Panc1 (cell line): ENCODE results near the gene KRT78. TPM values are rescaled to one million over a fixed set of nuclear protein-coding genes. Genes with fewer than 3 reads are reported as not detected.
A peak's percentile ranks its signal among the peaks of the same experiment; 100 is the strongest.

Source experiments
- ATAC-seq: fragments of 200-7000 bp; cut with Tn5 transposase; 2 replicates; pipeline ENCODE4 v1.9.1; 2020; ENCODE audit warnings: mild to moderate bottlenecking, moderate library complexity
- Bru-seq: library from RNA; stranded (reverse); fragments of 400-500 nt; gene quantifications from one replicate; lab custom pipeline; 2021; lab: Mats Ljungman, UMichigan
- BruChase-seq, 2 experiments: library from RNA; stranded (reverse); fragments of 400-500 nt; gene quantifications; one replicate each; lab custom pipeline; 2021; lab: Mats Ljungman, UMichigan
- BruUV-seq: library from RNA; stranded (reverse); fragments of 400-500 nt; replicated peaks from 2 replicates; lab custom pipeline; 2021; lab: Mats Ljungman, UMichigan
- CTCF ChIA-PET: fragments of 300-600 bp; sonication (Branson Sonifier 250); formaldehyde crosslinking; loops from one replicate; lab custom pipeline; 2022; ENCODE audit warnings: antibody characterized with exemption; lab: Charles Lee
- POLR2A ChIA-PET: fragments of 300-600 bp; sonication (Branson Sonifier 250); formaldehyde crosslinking; loops from one replicate; lab custom pipeline; 2022; ENCODE audit warnings: antibody characterized with exemption; lab: Charles Lee
- DNase-seq: peaks from one replicate; pipeline ENCODE4 v3.0.0-alpha.2; 2010; ENCODE audit warnings: low read depth, low spot score
- H3K27ac ChIP-seq: 2 replicates; pipeline ENCODE4 v1.5.1; 2011; ENCODE audit warnings: mild to moderate bottlenecking, low read length, inconsistent platforms
- H3K27me3 ChIP-seq: fragments of 200-500 bp; sonication (Bioruptor generic); 2 replicates; pipeline ENCODE4 v1.6.0; 2014; ENCODE audit warnings: low read length, inconsistent platforms; ENCODE audit not compliant: control insufficient read depth, insufficient read depth
- H3K36me3 ChIP-seq: fragments of 200-500 bp; sonication (Bioruptor generic); 2 replicates; pipeline ENCODE4 v1.5.1; 2014; ENCODE audit warnings: inconsistent platforms, mild to moderate bottlenecking, low read length, moderate library complexity; ENCODE audit not compliant: control insufficient read depth, insufficient read depth
- H3K4me1 ChIP-seq: 2 replicates; pipeline ENCODE4 v1.5.1; 2011; ENCODE audit warnings: inconsistent platforms, mild to moderate bottlenecking, low read length, moderate library complexity; ENCODE audit not compliant: control insufficient read depth, insufficient read depth
- H3K4me3 ChIP-seq, 2 experiments: 2 replicates each; pipeline ENCODE4 v1.5.1; 2011 to 2012; ENCODE audit warnings: low read depth in 2 of 2, low read length in 2 of 2, mild to moderate bottlenecking in 2 of 2, inconsistent platforms in 1 of 2, moderate library complexity in 1 of 2
- H3K9me3 ChIP-seq: fragments of 200-500 bp; sonication (Bioruptor generic); 2 replicates; pipeline ENCODE4 v1.5.1; 2014; ENCODE audit warnings: low read depth, mild to moderate bottlenecking, inconsistent platforms, low read length, moderate library complexity; ENCODE audit not compliant: control insufficient read depth, insufficient read depth
- CTCF ChIP-seq: fragments of 450-650 bp; IDR thresholded peaks from 2 replicates; pipeline ENCODE4 v1.5.1; 2017; ENCODE audit warnings: mild to moderate bottlenecking
- POLR2AphosphoS5 ChIP-seq: IDR thresholded peaks from 2 replicates; pipeline ENCODE4 v1.6.1; 2012; ENCODE audit warnings: mild to moderate bottlenecking, low read depth, low read length, moderate library complexity
- REST ChIP-seq, 2 experiments: IDR thresholded peaks; 2 replicates each; pipeline ENCODE4 v1.6.1; 2011 to 2012; ENCODE audit warnings: low read depth in 2 of 2, control low read depth in 1 of 2, low read length in 1 of 2, mild to moderate bottlenecking in 1 of 2, moderate library complexity in 1 of 2; ENCODE audit not compliant: insufficient read depth in 1 of 2
- SIN3A ChIP-seq: IDR thresholded peaks from 2 replicates; pipeline ENCODE4 v1.6.1; 2012; ENCODE audit warnings: low read depth, mild to moderate bottlenecking, low read length, moderate library complexity, borderline replicate concordance; ENCODE audit not compliant: insufficient read depth
- TCF7L2 ChIP-seq: IDR thresholded peaks from 2 replicates; pipeline ENCODE4 v1.6.1; 2011; ENCODE audit warnings: mild to moderate bottlenecking, low read depth, low read length, inconsistent platforms
- in situ Hi-C: cut with HindIII; loops from 2 replicates; pipeline ENCODE4 v1.10.0; 2016; ENCODE audit warnings: low sequenced_read_pairs, low pct_unique_long_range_greater_than_20kb
- intact Hi-C: fragments of 100-400 bp; cut with micrococcal nuclease; formaldehyde crosslinking; loops from one replicate; pipeline ENCODE4 v1.10.0; 2022; ENCODE audit not compliant: unreplicated experiment
- long read RNA-seq: library from polyadenylated mRNA; unstranded; transcript quantifications from one replicate; pipeline ENCODE4 v2.0.0, GENCODE V29; 2021; ENCODE audit not compliant: unreplicated experiment
- polyA plus RNA-seq: library from polyadenylated mRNA; unstranded; fragments of >200 nt; gene quantifications from one replicate; pipeline ENCODE4 v1.2.1, GENCODE V29; 2012; ENCODE audit warnings: missing spikeins; ENCODE audit not compliant: insufficient read length
- total RNA-seq: library from RNA; stranded (reverse); gene quantifications from one replicate; pipeline ENCODE4 v1.2.1, GENCODE V29; 2021; ENCODE audit not compliant: unreplicated experiment

Gene KRT78
- total RNA-seq (not detected), Bru-seq, nascent RNA (percentile 7 among the genes with signal in this experiment), BruChase-seq, experiment 1, labeled RNA remaining after a 2-hour chase (percentile 7 among the genes with signal in this experiment), BruChase-seq, experiment 2, labeled RNA remaining after a 6-hour chase (percentile 8 among the genes with signal in this experiment)
- not detected for polyA plus RNA-seq
- long read RNA-seq: 0 reads

GRCh38 chr12:52848661-52849255 lies at the start of gene KRT78:
TSS of gene KRT78 (minus strand) at chr12:52848994. CDS start at chr12:52848930, 64 bp downstream.
- H3K4me1 ChIP-seq: no peaks in the 10 kb centered on the region
- no TSS peak for BruUV-seq
- no peak within 1 kb of the TSS for H3K4me3 ChIP-seq
- DNase-seq (no peak), ATAC-seq (no peak)
- TF ChIP-seq SIN3A (no peak), CTCF (no peak), REST (IDR thresholded peaks at IDR 0.05; ENCODE audit: insufficient read depth in 1 of 2, low read depth in 2 of 2, low read length in 1 of 2) (no peak), TCF7L2 (no peak), POLR2AphosphoS5 (no peak)
- intact Hi-C loops (no loop called here), in situ Hi-C loops (no loop called here)
- no peaks in the 10 kb centered on the region for H3K36me3 ChIP-seq
- ChIA-PET POLR2A (no interaction called here), CTCF (no interaction called here)
- H3K9me3 ChIP-seq: no peaks in the 10 kb centered on the region
- no peaks in the 10 kb centered on the region for H3K27me3 ChIP-seq
- no peak within 1 kb of the TSS for H3K27ac ChIP-seq

GRCh38 chr12:52896190-52897100 lies 47.7 kb upstream of the KRT78 start:
- Histone ChIP-seq H3K36me3 (peaks cover 15% of the 10 kb centered on the region), H3K4me1 (peaks cover 57% of the 10 kb centered on the region), H3K27ac (peak overlapping the region; percentile 73), H3K27me3 (no peaks in the 10 kb centered on the region), H3K9me3 (no peaks in the 10 kb centered on the region), H3K4me3 (peak overlapping the region in 1 of 2 experiments; percentile 1; a peak in 1 of 4 replicates)
- intact Hi-C loops: no loop called here
- POLR2A ChIA-PET: interaction anchor here (0.5 to 1.7 kb wide), 9 partner anchors 9 to 679 kb away, joined by 3 to 6 read pairs (median 4); partner anchors contain the start of genes KRT18 and KRT8
- CTCF ChIA-PET: interaction anchor here (0.6 to 2.7 kb wide), 4 partner anchors 81 to 753 kb away, joined by 3 to 18 read pairs (median 6); no protein-coding TSS in a partner anchor
- no TSS peak for BruUV-seq
- in situ Hi-C loops: loop anchor here (25.0 kb wide), 1 partner anchor 91 kb away; no protein-coding TSS in a partner anchor
- ATAC-seq (peak; percentile 54; the same call in 1 of the 2 replicates), DNase-seq (no peak)
- TF ChIP-seq POLR2AphosphoS5: 0 out of 2 replicates have a peak, but pooled peaks have one; percentile 27
- 0 out of 4 replicates have a peak, but pooled peaks have one; percentile 37 to 55 for TF ChIP-seq REST (IDR thresholded peaks at IDR 0.05; ENCODE audit: insufficient read depth in 1 of 2, low read depth in 2 of 2, low read length in 1 of 2)
- no peak; the same call in 1 of the 2 replicates for TF ChIP-seq TCF7L2
